ENCODE data around the gene SLX4. TPM values are rescaled to one million over a fixed set of nuclear protein-coding genes. Genes with fewer than 3 reads are reported as not detected.

SLX4 gene
- total and polyA plus RNA-seq, 8 donors, result 0.76 to 19.7 (median 6.0) TPM

DNA sequence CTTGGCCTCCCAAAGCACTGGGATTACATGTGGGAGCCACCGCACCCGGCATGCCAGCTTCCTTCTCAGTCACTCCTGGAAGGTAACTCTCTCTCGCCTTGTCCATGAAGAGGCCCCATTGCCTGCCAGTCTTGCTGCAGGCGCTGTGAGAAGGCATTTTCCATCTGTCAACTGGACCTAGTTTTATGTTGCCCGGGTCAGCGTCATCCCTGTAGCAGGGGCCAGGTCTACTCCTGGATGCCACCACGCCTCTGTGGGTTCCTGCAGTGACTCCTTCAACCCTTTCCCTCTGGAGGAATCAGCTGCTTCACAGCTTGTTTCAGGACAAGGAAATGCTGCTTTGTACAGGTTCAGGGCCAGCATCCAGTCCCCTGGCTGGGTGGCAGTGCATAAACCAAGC is 31.6 kb downstream of the SLX4 start:
- Histone ChIP-seq H3K9me3 (no peaks in the 10 kb centered on the region), H3K4me1 (peaks cover 0 to 32% (median 14%) of the 10 kb centered on the region in 4 donors), H3K27ac (no peak overlapping the region), H3K27me3 (peaks cover 0 to 38% (median 9%) of the 10 kb centered on the region in 3 donors), H3K4me3 (no peak overlapping the region), H3K36me3 (peaks cover 0 to 34% (median 29%) of the 10 kb centered on the region in 4 donors)
- no peak for DNase-seq
- TF ChIP-seq, protein P1, sequence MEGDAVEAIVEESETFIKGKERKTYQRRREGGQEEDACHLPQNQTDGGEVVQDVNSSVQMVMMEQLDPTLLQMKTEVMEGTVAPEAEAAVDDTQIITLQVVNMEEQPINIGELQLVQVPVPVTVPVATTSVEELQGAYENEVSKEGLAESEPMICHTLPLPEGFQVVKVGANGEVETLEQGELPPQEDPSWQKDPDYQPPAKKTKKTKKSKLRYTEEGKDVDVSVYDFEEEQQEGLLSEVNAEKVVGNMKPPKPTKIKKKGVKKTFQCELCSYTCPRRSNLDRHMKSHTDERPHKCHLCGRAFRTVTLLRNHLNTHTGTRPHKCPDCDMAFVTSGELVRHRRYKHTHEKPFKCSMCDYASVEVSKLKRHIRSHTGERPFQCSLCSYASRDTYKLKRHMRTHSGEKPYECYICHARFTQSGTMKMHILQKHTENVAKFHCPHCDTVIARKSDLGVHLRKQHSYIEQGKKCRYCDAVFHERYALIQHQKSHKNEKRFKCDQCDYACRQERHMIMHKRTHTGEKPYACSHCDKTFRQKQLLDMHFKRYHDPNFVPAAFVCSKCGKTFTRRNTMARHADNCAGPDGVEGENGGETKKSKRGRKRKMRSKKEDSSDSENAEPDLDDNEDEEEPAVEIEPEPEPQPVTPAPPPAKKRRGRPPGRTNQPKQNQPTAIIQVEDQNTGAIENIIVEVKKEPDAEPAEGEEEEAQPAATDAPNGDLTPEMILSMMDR (IDR thresholded peaks at IDR 0.05), result no peak
- TF ChIP-seq POLR2AphosphoS5 (IDR thresholded peaks at IDR 0.05) (no peak), POLR2A (IDR thresholded peaks at IDR 0.05) (no peak), EP300 (IDR thresholded peaks at IDR 0.05) (no peak)
- whole genome bisulfite sequencing, 5 donors, result 85 to 99% (median 92%) methylated on average over 7 of the region's 7 CpGs
- intact Hi-C loops (cut with DNase I; ENCODE audit: low total_unique reads), result no loop called here

DNA sequence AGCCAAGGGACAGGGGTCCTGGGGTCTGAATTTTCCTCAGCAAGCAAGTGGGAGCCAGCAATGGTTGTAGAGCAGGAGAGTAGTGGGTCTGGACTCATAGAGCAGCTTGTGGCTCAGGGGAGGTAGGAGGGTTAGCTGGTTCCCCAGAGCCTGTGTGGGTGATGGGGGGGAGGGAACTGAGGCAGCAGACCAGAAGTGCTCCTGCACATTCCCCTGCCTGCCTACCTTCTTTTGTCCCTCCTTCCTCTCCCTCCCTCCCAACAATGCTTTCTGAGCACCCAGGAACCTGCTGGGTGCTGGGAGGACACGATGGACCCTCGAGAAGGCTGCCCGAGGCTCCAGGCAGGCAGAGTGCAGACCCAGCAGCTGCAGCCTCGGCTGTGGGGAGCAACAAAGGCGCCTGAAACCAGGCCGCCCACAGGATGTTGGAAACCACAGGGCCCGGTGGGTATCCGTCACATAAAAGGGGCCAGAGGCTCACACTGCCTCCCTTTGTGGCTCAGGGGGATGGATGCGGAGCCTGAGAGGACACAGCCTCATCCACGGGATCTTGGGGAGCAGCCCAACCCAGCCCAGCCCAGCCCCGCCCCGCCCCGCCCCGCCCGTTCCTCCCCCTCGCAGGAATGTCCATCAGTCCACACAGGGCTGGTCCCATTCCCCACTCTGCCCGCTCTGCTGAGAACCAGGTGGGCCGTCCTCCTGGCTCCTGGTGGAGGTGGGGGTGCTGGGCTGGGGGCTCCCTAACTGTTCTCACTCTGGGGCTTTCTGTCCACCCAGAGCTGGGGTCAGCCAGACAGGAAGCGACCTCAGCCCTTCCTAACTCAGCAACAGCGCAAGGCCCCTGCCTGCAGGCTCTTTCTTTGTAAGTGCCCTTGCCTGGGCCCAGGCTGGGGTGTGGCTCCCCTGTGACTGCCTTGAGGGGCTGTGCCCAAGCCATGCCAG is 32.5 kb downstream of the SLX4 start:
- peak; percentile 44 to 45 for DNase-seq
- 28 to 100% (median 29%) methylated on average over 2 to 20 of the region's 20 CpGs for WGBS, 5 donors

DNA sequence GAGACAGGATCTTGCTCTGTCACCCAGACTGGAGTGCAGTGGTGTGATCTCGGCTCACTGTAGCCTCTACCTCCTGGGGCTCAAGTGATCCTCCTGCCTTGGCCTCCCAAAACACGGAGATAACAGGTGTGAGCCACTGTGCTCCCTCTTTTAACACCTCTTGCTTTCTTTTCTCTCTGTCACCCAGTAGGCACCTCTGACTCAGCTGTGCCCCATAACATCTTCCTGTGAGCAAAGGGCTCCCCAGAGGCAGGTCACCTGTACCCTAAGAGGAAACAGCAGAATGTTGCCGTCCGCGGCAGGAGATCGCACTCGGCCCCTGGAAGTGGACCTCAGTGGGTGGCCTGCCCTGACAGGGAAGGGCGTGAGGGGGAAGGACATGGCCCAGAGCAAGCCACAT is 33.3 kb downstream of the SLX4 start:
- WGBS, 5 donors, result 67 to 83% (median 78%) methylated on average over 8 of the region's 8 CpGs
- no peak for TF ChIP-seq POLR2A (IDR thresholded peaks at IDR 0.05)
- TF ChIP-seq, protein P1 (IDR thresholded peaks at IDR 0.05), result no peak
- no peak for TF ChIP-seq POLR2AphosphoS5 (IDR thresholded peaks at IDR 0.05)
- TF ChIP-seq EP300 (IDR thresholded peaks at IDR 0.05), result no peak
- peak overlapping the region in 1 of 4 donors; percentile 40 for H3K4me3 ChIP-seq
- H3K36me3 ChIP-seq, result peaks cover 0 to 17% (median 13%) of the 10 kb centered on the region in 4 donors
- peaks cover 0 to 32% (median 14%) of the 10 kb centered on the region in 4 donors for H3K4me1 ChIP-seq
- H3K27me3 ChIP-seq, result peaks cover 0 to 38% (median 9%) of the 10 kb centered on the region in 3 donors
- intact Hi-C loops (cut with DNase I; ENCODE audit: low total_unique reads), result no loop called here
- peak overlapping the region in 1 of 5 donors; percentile 38 for H3K27ac ChIP-seq
- H3K9me3 ChIP-seq, result no peaks in the 10 kb centered on the region
- DNase-seq, result no peak

More for the DNA sequence above, 32.5 kb downstream of the SLX4 start:
- Histone ChIP-seq H3K27ac (peak overlapping the region in 2 of 5 donors; percentile 30 to 38), H3K9me3 (no peaks in the 10 kb centered on the region), H3K4me3 (no peak overlapping the region), H3K27me3 (peaks cover 0 to 38% (median 9%) of the 10 kb centered on the region in 3 donors), H3K36me3 (peaks cover 0 to 25% (median 21%) of the 10 kb centered on the region in 4 donors), H3K4me1 (peaks cover 0 to 32% (median 14%) of the 10 kb centered on the region in 4 donors)
- intact Hi-C loops (cut with DNase I; ENCODE audit: low total_unique reads), result no loop called here
- no peak for TF ChIP-seq POLR2AphosphoS5 (IDR thresholded peaks at IDR 0.05)
- TF ChIP-seq, protein P1 (IDR thresholded peaks at IDR 0.05), result no peak
- no peak for TF ChIP-seq POLR2A (IDR thresholded peaks at IDR 0.05)
- no peak for TF ChIP-seq EP300 (IDR thresholded peaks at IDR 0.05)

DNA sequence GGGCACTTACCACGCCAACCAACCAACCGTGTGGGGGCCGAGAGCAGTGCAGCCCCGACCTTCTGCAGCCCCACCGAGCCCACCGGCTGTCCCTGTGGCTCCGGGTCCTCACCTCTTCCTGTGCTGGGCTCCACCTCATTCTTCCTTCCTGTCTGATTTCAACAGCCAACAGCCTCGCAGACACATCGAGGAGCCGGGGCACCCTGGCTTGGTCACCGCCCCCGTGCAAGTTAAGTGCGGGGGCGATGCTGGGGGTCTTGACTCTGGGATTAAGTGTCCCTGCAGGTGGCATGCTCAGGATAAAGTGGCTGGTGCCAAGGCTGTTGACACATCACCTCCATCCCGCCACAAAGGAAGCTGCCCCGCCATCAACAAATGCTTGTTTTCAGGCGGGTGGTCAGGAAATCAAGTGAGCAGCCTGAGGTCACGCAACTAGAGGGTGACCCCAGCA is 34.1 kb downstream of the SLX4 start, which contains the start of gene NLRC3:
TSS of gene NLRC3 (minus strand) at position 102 of the 451 bp plus-strand sequence. CDS start 12,367 bp downstream, outside the sequence.
- H3K36me3 ChIP-seq, result peaks cover 0 to 9% (median 5%) of the 10 kb centered on the region in 4 donors
- H3K9me3 ChIP-seq, result no peaks in the 10 kb centered on the region
- H3K27me3 ChIP-seq, result peaks cover 0 to 38% (median 9%) of the 10 kb centered on the region in 3 donors
- intact Hi-C loops (cut with DNase I; ENCODE audit: low total_unique reads), result no loop called here
- peaks cover 0 to 32% (median 14%) of the 10 kb centered on the region in 4 donors for H3K4me1 ChIP-seq
- peak within 1 kb of the TSS; percentile 28 to 40 (median 36) for H3K4me3 ChIP-seq
- peak within 1 kb of the TSS in 4 of 5 donors; percentile 10 to 42 (median 28) for H3K27ac ChIP-seq
- DNase-seq, result no peak
- TF ChIP-seq POLR2A (IDR thresholded peaks at IDR 0.05), result no peak
- 52 to 69% (median 55%) methylated on average over 4 to 18 of the region's 18 CpGs for WGBS, 5 donors

Data from stomach (tissue), 9 donors.